Measurements from ENCODE around the gene RFX4.
A peak's percentile ranks its signal among the peaks of the same experiment; 100 is the strongest.

Gene RFX4

GRCh38 chr12:106732890-106733289 lies 150.1 kb downstream of the RFX4 start:
- H4K20me1 ChIP-seq (ENCODE audit: insufficient read depth, low read length): no peaks in the 10 kb centered on the region
- H3K9ac ChIP-seq (ENCODE audit: low read length): no peak overlapping the region
- no peak overlapping the region for H3K4me3 ChIP-seq (ENCODE audit: low read length)
- H2AFZ ChIP-seq (ENCODE audit: low read length): no peak overlapping the region
- H3K9me3 ChIP-seq (replicated peaks; ENCODE audit: insufficient read depth, low read length): no peaks in the 10 kb centered on the region
- no peaks in the 10 kb centered on the region for H3F3A ChIP-seq (ENCODE audit: insufficient read depth, low read length)
- H3K79me2 ChIP-seq (ENCODE audit: low read length): no peaks in the 10 kb centered on the region
- no peaks in the 10 kb centered on the region for H3K9me2 ChIP-seq (replicated peaks; ENCODE audit: insufficient read depth, low read length)
- TF ChIP-seq, protein P1, sequence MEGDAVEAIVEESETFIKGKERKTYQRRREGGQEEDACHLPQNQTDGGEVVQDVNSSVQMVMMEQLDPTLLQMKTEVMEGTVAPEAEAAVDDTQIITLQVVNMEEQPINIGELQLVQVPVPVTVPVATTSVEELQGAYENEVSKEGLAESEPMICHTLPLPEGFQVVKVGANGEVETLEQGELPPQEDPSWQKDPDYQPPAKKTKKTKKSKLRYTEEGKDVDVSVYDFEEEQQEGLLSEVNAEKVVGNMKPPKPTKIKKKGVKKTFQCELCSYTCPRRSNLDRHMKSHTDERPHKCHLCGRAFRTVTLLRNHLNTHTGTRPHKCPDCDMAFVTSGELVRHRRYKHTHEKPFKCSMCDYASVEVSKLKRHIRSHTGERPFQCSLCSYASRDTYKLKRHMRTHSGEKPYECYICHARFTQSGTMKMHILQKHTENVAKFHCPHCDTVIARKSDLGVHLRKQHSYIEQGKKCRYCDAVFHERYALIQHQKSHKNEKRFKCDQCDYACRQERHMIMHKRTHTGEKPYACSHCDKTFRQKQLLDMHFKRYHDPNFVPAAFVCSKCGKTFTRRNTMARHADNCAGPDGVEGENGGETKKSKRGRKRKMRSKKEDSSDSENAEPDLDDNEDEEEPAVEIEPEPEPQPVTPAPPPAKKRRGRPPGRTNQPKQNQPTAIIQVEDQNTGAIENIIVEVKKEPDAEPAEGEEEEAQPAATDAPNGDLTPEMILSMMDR (IDR thresholded peaks at IDR 0.05; ENCODE audit: low read length): no peak
- TF ChIP-seq EZH2 (optimal IDR thresholded peaks at IDR 0.05; ENCODE audit: low read depth, low read length) (no peak), EZH2phosphoT487 (IDR thresholded peaks at IDR 0.05; ENCODE audit: low read length) (no peak)
- no peak overlapping the region for H3K4me2 ChIP-seq (ENCODE audit: low read depth, low read length)
- H3K36me3 ChIP-seq (replicated peaks; ENCODE audit: insufficient read depth, low read length): no peaks in the 10 kb centered on the region
- no peak overlapping the region for H3K27ac ChIP-seq (ENCODE audit: low read length)
- no peak for DNase-seq
- H3K27me3 ChIP-seq (replicated peaks; ENCODE audit: insufficient read depth, low read length): no peaks in the 10 kb centered on the region
- H3K4me1 ChIP-seq (ENCODE audit: low read length): no peaks in the 10 kb centered on the region

DNA sequence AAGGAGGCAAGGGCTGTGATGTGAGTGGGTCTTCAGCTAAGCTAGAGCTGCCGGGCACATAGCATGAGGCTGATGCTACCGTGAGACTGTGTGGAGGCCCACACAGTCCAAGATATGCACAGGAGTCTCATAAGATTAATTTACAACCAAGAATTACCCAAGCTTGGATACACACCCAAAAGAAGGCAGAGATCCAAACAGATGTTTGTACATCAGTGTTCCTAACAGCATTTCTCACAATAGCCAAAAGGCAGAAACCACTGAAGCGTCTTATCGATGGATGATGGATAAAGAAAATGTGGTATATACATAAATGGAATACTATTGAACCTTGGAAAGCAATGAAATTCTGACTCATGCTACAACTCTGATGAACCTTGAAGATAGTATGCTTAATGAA lies 150.9 kb downstream of the RFX4 start:
- Histone ChIP-seq H3K4me3 (ENCODE audit: low read length) (no peak overlapping the region), H3K36me3 (replicated peaks; ENCODE audit: insufficient read depth, low read length) (no peaks in the 10 kb centered on the region), H3K4me1 (ENCODE audit: low read length) (no peaks in the 10 kb centered on the region), H3K9me2 (replicated peaks; ENCODE audit: insufficient read depth, low read length) (no peaks in the 10 kb centered on the region), H3K79me2 (ENCODE audit: low read length) (no peaks in the 10 kb centered on the region), H3K9ac (ENCODE audit: low read length) (no peak overlapping the region), H3F3A (ENCODE audit: insufficient read depth, low read length) (no peaks in the 10 kb centered on the region), H2AFZ (ENCODE audit: low read length) (no peak overlapping the region), H3K9me3 (replicated peaks; ENCODE audit: insufficient read depth, low read length) (no peaks in the 10 kb centered on the region), H3K4me2 (ENCODE audit: low read depth, low read length) (no peak overlapping the region), H3K27me3 (replicated peaks; ENCODE audit: insufficient read depth, low read length) (no peaks in the 10 kb centered on the region), H4K20me1 (ENCODE audit: insufficient read depth, low read length) (no peaks in the 10 kb centered on the region), H3K27ac (ENCODE audit: low read length) (no peak overlapping the region)
- DNase-seq: no peak
- TF ChIP-seq EZH2phosphoT487 (IDR thresholded peaks at IDR 0.05; ENCODE audit: low read length): no peak
- TF ChIP-seq, protein P1 (IDR thresholded peaks at IDR 0.05; ENCODE audit: low read length): no peak
- TF ChIP-seq EZH2 (optimal IDR thresholded peaks at IDR 0.05; ENCODE audit: low read depth, low read length): no peak

DNA sequence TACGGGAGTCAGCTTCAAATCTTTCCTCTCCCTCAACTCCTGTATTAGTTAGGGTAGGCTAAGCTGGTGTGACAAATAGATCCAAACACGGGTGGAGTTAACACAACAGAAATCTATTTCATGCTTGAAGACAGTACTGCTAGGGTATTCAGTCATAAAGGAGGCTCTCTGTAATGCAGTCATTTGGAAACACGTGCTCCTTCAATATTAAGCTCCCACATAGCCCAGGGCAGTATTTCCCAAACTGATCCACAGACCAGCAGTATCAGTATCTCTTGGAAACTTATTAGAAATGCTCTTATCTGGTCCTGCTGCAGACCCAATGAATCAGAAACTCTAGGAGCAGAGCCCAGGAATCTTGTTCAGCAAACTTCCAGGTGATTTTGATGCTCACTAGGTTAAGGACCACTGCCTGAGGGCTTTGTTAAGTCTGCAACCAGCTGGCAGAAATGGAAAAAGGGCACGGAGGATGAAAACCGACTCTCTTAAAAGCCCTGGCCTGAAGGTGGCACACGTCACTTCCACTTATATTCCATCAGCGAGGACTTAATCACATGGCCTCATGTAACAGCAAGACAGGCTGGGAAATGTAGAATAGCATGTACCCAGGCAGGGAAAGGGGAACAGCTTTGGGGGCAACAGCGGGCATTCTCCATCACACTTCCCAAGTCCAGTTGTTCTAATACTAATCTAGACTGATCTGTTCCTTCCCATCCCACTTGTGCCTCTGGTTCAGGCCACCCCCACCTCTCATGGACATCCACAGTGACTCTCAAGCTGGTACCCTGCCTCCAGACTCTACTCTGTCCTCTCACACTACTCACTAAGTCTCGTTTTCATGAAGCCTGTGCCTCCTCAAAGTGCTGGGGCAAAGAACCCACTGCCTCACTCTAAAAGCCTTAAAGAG lies 153.5 kb downstream of the RFX4 start:
- no peak overlapping the region for H3K4me2 ChIP-seq (ENCODE audit: low read depth, low read length)

More for the DNA sequence above, 153.5 kb downstream of the RFX4 start:
- H3K27ac ChIP-seq (ENCODE audit: low read length): no peak overlapping the region
- no peaks in the 10 kb centered on the region for H4K20me1 ChIP-seq (ENCODE audit: insufficient read depth, low read length)
- no peak overlapping the region for H3K9ac ChIP-seq (ENCODE audit: low read length)
- no peaks in the 10 kb centered on the region for H3K27me3 ChIP-seq (replicated peaks; ENCODE audit: insufficient read depth, low read length)
- no peaks in the 10 kb centered on the region for H3K79me2 ChIP-seq (ENCODE audit: low read length)
- no peaks in the 10 kb centered on the region for H3K4me1 ChIP-seq (ENCODE audit: low read length)
- H3K9me3 ChIP-seq (replicated peaks; ENCODE audit: insufficient read depth, low read length): no peaks in the 10 kb centered on the region
- H3K4me3 ChIP-seq (ENCODE audit: low read length): no peak overlapping the region
- TF ChIP-seq, protein P1 (IDR thresholded peaks at IDR 0.05; ENCODE audit: low read length): peak; percentile 29
- TF ChIP-seq EZH2phosphoT487 (IDR thresholded peaks at IDR 0.05; ENCODE audit: low read length): no peak
- H3F3A ChIP-seq (ENCODE audit: insufficient read depth, low read length): no peaks in the 10 kb centered on the region
- H3K36me3 ChIP-seq (replicated peaks; ENCODE audit: insufficient read depth, low read length): no peaks in the 10 kb centered on the region
- no peaks in the 10 kb centered on the region for H3K9me2 ChIP-seq (replicated peaks; ENCODE audit: insufficient read depth, low read length)
- no peak overlapping the region for H2AFZ ChIP-seq (ENCODE audit: low read length)
- peak; percentile 16 for DNase-seq

Data from MM.1S (cell line).